ENCODE results near the gene CD83. TPM values are rescaled to one million over a fixed set of nuclear protein-coding genes. Genes with fewer than 3 reads are reported as not detected.
A peak's percentile ranks its signal among the peaks of the same experiment; 100 is the strongest.

CD83 gene
- total and polyA plus RNA-seq, 2 donors (not counting 1 experiment from before 2014, with no cell fraction given), result 320 to 332 TPM

GRCh38 chr6:14109411-14109826 lies 8.2 kb upstream of the CD83 start:
- H4K20me1 ChIP-seq (ENCODE audit: control insufficient read depth, insufficient read depth, low read length, poor library complexity, severe bottlenecking), result no peaks in the 10 kb centered on the region
- no peaks in the 10 kb centered on the region for H3K27me3 ChIP-seq (replicated peaks in 1 of 4; ENCODE audit: control extremely low read depth in 1 of 4, control insufficient read depth in 3 of 4, insufficient read depth in 4 of 4, low read length in 3 of 4)
- no CpG with 5 or more reads among the region's 4 CpGs for WGBS (ENCODE audit: insufficient coverage)
- POLR2A ChIA-PET, result interaction anchor here (0.5 to 6.4 kb wide), 15 partner anchors 8 to 1842 kb away, joined by 3 to 131 read pairs (median 5); partner anchors contain the start of gene CD83
- CTCF ChIA-PET, result interaction anchor here (1.0 to 5.4 kb wide), 13 partner anchors 8 to 201 kb away, joined by 3 to 87 read pairs (median 5); partner anchors contain the start of gene CD83
- peak overlapping the region; percentile 79 for H3K4me2 ChIP-seq (replicated peaks; ENCODE audit: low read depth, low read length, poor library complexity, severe bottlenecking)
- peak overlapping the region; percentile 85 for H3K4me3 Mint-ChIP-seq
- peak overlapping the region; percentile 64 for H3K9ac ChIP-seq (ENCODE audit: low read length)
- intact Hi-C loops (cut with micrococcal nuclease), result loop anchor here (1.0 kb wide), 4 partner anchors 8 to 34 kb away; partner anchors contain the start of gene CD83
- H3K79me2 ChIP-seq (ENCODE audit: control insufficient read depth, insufficient read depth, low read length), result peaks cover 7% of the 10 kb centered on the region
- H3K4me1 Mint-ChIP-seq, result peaks cover 63% of the 10 kb centered on the region
- H3K9me3 Mint-ChIP-seq (ENCODE audit: insufficient read depth), result no peaks in the 10 kb centered on the region
- H2AFZ ChIP-seq (ENCODE audit: insufficient read depth, low read depth, low read length, poor library complexity, severe bottlenecking), result no peak overlapping the region
- TF ChIP-seq CTCF (IDR thresholded peaks at IDR 0.05), result no peak
- no peak for TF ChIP-seq EZH2 (IDR thresholded peaks at IDR 0.05; ENCODE audit: borderline replicate concordance, insufficient read depth, low read depth, low read length, poor library complexity, severe bottlenecking)
- peak overlapping the region in 3 of 5 experiments; percentile 21 to 55 (median 37) for H3K4me3 ChIP-seq (ENCODE audit: control extremely low read depth in 1 of 5, extremely low read depth in 1 of 5, insufficient read depth in 1 of 5, low read depth in 2 of 5, low read length in 4 of 5)
- DNase-seq, result no peak
- H3K27me3 Mint-ChIP-seq, result no peaks in the 10 kb centered on the region
- H3K4me1 ChIP-seq (ENCODE audit: control insufficient read depth in 2 of 2, insufficient read depth in 2 of 2, low read length in 2 of 2), result peaks cover 45 to 50% of the 10 kb centered on the region in 2 donors
- peak overlapping the region; percentile 96 for H3K27ac Mint-ChIP-seq
- peaks cover 1 to 12% (median 9%) of the 10 kb centered on the region in 3 donors for H3K9me3 ChIP-seq (ENCODE audit: control extremely low read depth in 1 of 3, control insufficient read depth in 2 of 3, insufficient read depth in 1 of 3, low read length in 2 of 3)
- H3K27ac ChIP-seq (ENCODE audit: low read length in 2 of 2), result peak overlapping the region; percentile 93 to 99
- H3K36me3 ChIP-seq (replicated peaks in 1 of 2; ENCODE audit: control extremely low read depth in 1 of 2, control insufficient read depth in 1 of 2, extremely low read depth in 1 of 2, insufficient read depth in 2 of 2, low read length in 1 of 2), result no peaks in the 10 kb centered on the region
- peak; percentile 16 for ATAC-seq (ENCODE audit: low read depth)

All from B cell (primary cell).